ENCODE results near the gene M1AP. TPM values are rescaled to one million over a fixed set of nuclear protein-coding genes. Genes with fewer than 3 reads are reported as not detected.

M1AP gene
- total RNA-seq, 1 experiment from 2014 or later, result not detected

- TF ChIP-seq CTCF (IDR thresholded peaks at IDR 0.05) (no peak), POLR2AphosphoS5 (IDR thresholded peaks at IDR 0.05; ENCODE audit: low read depth, low read length) (no peak), TCF7L2 (IDR thresholded peaks at IDR 0.05; ENCODE audit: low read depth, low read length) (no peak), SIN3A (IDR thresholded peaks at IDR 0.05; ENCODE audit: borderline replicate concordance, insufficient read depth, low read depth, low read length) (no peak), REST (IDR thresholded peaks at IDR 0.05; ENCODE audit: insufficient read depth in 1 of 2, low read depth in 2 of 2, low read length in 1 of 2) (no peak)
- ChIA-PET CTCF (no interaction called here), POLR2A (no interaction called here)
- in situ Hi-C loops (cut with HindIII; ENCODE audit: low pct_unique_long_range_greater_than_20kb, low sequenced_read_pairs) (no loop called here), intact Hi-C loops (cut with micrococcal nuclease; ENCODE audit: unreplicated experiment) (no loop called here)
- ATAC-seq, result no peak
- Histone ChIP-seq H3K27ac (ENCODE audit: low read length) (no peak overlapping the region), H3K36me3 (ENCODE audit: control insufficient read depth, insufficient read depth, low read length) (no peaks in the 10 kb centered on the region), H3K27me3 (ENCODE audit: control insufficient read depth, insufficient read depth, low read length) (no peaks in the 10 kb centered on the region; the same call in 1 of the 2 replicates), H3K9me3 (ENCODE audit: control insufficient read depth, insufficient read depth, low read depth, low read length) (no peaks in the 10 kb centered on the region), H3K4me3 (ENCODE audit: low read depth in 2 of 2, low read length in 2 of 2) (no peak overlapping the region), H3K4me1 (ENCODE audit: control insufficient read depth, insufficient read depth, low read length) (no peaks in the 10 kb centered on the region)
- no peak for DNase-seq (ENCODE audit: low read depth, low spot score)
- BruUV-seq (replicated peaks), result no TSS peak
Observed at GRCh38 chr2:74540291-74540690, 107.8 kb downstream of the M1AP start.

- Histone ChIP-seq H3K27me3 (ENCODE audit: control insufficient read depth, insufficient read depth, low read length) (no peaks in the 10 kb centered on the region; the same call in 1 of the 2 replicates), H3K4me1 (ENCODE audit: control insufficient read depth, insufficient read depth, low read length) (no peaks in the 10 kb centered on the region), H3K36me3 (ENCODE audit: control insufficient read depth, insufficient read depth, low read length) (no peaks in the 10 kb centered on the region), H3K9me3 (ENCODE audit: control insufficient read depth, insufficient read depth, low read depth, low read length) (no peaks in the 10 kb centered on the region), H3K4me3 (ENCODE audit: low read depth in 2 of 2, low read length in 2 of 2) (no peak overlapping the region), H3K27ac (ENCODE audit: low read length) (no peak overlapping the region)
- POLR2A ChIA-PET, result interaction anchor here (0.6 kb wide), 1 partner anchor 37 kb away, joined by 3 read pairs; no protein-coding TSS in a partner anchor
- in situ Hi-C loops (cut with HindIII; ENCODE audit: low pct_unique_long_range_greater_than_20kb, low sequenced_read_pairs), result no loop called here
- no peak for TF ChIP-seq SIN3A (IDR thresholded peaks at IDR 0.05; ENCODE audit: borderline replicate concordance, insufficient read depth, low read depth, low read length)
- TF ChIP-seq TCF7L2 (IDR thresholded peaks at IDR 0.05; ENCODE audit: low read depth, low read length), result no peak
- TF ChIP-seq REST (IDR thresholded peaks at IDR 0.05; ENCODE audit: insufficient read depth in 1 of 2, low read depth in 2 of 2, low read length in 1 of 2), result no peak
- DNase-seq (ENCODE audit: low read depth, low spot score) (no peak), ATAC-seq (no peak)
- intact Hi-C loops (cut with micrococcal nuclease; ENCODE audit: unreplicated experiment), result no loop called here
- no TSS peak for BruUV-seq (replicated peaks)
- CTCF ChIA-PET, result no interaction called here
Observed at GRCh38 chr2:74538881-74539339, 109.2 kb downstream of the M1AP start.

Data from Panc1 (cell line).